Measurements from ENCODE around the gene ATAD1. TPM values are rescaled to one million over a fixed set of nuclear protein-coding genes. Genes with fewer than 3 reads are reported as not detected.
"Not testable (repeated sequence)": the region's sequence is repeated elsewhere in the genome, so short reads cannot be mapped to it uniquely, and the experiment has no call there.

Gene ATAD1
- total RNA-seq, 8 experiments from 2014 or later: 43.3 to 79.3 (median 62.7) TPM

DNA sequence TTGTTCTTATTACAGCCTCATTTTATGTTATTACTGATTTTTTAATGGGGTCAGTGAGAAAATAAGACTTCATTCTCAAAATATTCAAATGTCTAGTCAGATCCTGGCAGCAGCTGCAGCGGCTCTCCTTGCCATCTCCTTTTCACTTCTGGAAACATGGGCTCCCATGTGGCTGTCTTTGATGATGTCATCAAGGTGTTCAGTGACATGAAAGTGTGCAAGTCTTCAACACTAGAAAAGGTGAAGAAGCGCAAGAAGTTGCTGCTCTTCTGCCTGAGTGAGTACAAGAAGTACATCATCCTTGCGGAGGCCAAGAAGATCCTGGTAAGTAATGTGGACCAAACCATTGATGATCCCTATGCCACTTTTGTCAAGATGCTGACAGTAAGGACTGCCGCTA, 25.7 kb upstream of the ATAD1 start:
- ATAC-seq (replicated peaks in 6 of 8): no peak
- no peaks in the 10 kb centered on the region for H3K4me1 ChIP-seq (replicated peaks in 1 of 2)
- no peak overlapping the region for H3K27ac ChIP-seq
- no peak overlapping the region for H3K4me3 ChIP-seq
- in situ Hi-C loops (cut with MboI; ENCODE audit: low pct_unique_long_range_greater_than_20kb in 2 of 9, low sequenced_read_pairs in 9 of 9, unreplicated experiment in 9 of 9): loop anchor here in 2 of 9 experiments (25.0 kb wide), 1 partner anchor 694 kb away; no protein-coding TSS in a partner anchor
- WGBS, 10 experiments: 90 to 100% (median 100%) methylated on average over 1 to 4 of the region's 4 CpGs; no CpG with 5 or more reads in 2 of the 10 experiments

DNA sequence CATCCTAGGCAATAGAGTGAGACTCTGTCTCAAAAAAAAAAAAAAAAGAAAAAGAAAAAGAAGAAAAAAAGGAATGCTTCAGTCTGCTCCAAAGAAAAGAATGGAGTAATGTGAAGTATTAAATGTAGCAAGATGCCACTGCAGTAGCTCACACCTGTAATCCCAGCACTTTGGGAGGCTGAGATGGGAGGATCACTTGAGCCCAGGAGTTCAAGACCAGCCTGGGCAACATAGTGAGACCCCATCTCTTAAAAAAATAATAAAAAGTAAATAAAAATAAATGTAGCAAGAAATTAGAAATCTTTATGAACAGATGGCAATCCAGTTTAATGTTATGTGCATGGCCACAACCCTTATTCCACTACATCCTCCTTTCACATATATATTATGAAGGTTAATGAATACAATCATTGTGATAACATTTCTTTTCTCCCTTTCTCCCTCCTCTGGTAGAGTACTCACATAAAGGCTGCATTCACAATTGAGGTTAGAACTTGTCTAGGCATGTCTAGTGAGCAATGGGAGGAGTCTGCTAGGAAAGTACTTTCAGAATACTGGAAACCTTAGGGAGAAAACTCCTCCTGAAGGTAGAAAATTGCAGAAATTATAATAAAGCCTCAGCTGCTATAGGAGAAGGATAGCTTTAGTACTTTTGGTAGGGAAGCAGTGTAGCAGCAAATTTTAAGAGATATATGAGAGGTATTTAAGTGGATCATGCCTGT, 24.9 kb upstream of the ATAD1 start:
- in situ Hi-C loops (cut with MboI; ENCODE audit: low pct_unique_long_range_greater_than_20kb in 2 of 9, low sequenced_read_pairs in 9 of 9, unreplicated experiment in 9 of 9): loop anchor here in 2 of 9 experiments (25.0 kb wide), 1 partner anchor 694 kb away; no protein-coding TSS in a partner anchor
- H3K27ac ChIP-seq: no peak overlapping the region
- no peak overlapping the region for H3K4me3 ChIP-seq
- H3K4me1 ChIP-seq (replicated peaks in 1 of 2): no peaks in the 10 kb centered on the region
- peak in 4 of 8 experiments; percentile 89 to 98 (median 98) for ATAC-seq (replicated peaks in 6 of 8)

DNA sequence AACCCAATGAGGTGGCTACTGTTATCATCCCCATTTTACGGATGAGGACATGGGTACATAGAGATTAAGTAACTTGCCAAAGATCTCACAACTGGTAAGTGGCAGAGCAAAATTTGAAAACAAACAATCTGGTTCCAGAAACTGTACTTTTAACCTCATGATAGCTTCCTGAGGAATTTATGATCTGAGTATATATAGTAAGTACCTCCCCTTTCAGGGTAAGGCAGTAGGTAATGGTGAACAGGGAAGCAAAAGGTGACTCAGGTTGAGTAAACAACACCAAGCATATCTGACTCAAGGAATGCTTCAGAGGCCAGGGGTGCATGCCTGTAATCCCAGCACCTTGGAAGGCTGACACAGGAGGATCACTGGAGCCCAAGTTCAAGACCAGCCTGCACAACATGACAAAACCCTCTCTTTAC, 24.2 kb upstream of the ATAD1 start:
- Histone ChIP-seq H3K4me1 (replicated peaks in 1 of 2) (no peaks in the 10 kb centered on the region), H3K27ac (no peak overlapping the region), H3K4me3 (no peak overlapping the region)
- WGBS, 10 experiments: 83 to 100% (median 100%) methylated on average over 1 of the region's 1 CpG; no CpG with 5 or more reads in 2 of the 10 experiments
- peak in 1 of 8 experiments; percentile 4 for ATAC-seq (replicated peaks in 6 of 8)
- in situ Hi-C loops (cut with MboI; ENCODE audit: low pct_unique_long_range_greater_than_20kb in 2 of 9, low sequenced_read_pairs in 9 of 9, unreplicated experiment in 9 of 9): loop anchor here in 2 of 9 experiments (25.0 kb wide), 1 partner anchor 695 kb away; no protein-coding TSS in a partner anchor

DNA sequence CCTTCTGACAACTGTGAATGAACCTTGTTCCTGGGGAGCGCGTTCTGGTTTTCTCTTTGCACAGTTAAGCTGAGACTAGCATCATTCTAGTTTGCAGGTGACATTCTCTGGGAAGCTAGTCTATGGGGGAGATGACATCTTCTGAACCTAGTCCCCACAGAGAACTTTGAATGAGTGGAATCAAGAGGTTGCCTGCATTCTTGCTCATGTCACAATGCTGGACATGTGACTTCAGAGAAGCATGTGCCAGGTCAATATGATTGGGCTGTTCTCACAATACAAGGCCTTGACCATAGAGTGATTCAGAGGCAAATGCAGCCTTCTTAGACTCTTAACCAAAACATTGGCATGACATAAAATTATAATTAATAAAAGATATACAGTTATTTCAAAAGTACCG, 23.2 kb upstream of the ATAD1 start:
- H3K27ac ChIP-seq: no peak overlapping the region
- no peak overlapping the region for H3K4me3 ChIP-seq
- WGBS, 10 experiments: 50 to 100% (median 95%) methylated on average over 1 to 3 of the region's 3 CpGs
- H3K4me1 ChIP-seq (replicated peaks in 1 of 2): no peaks in the 10 kb centered on the region
- in situ Hi-C loops (cut with MboI; ENCODE audit: low pct_unique_long_range_greater_than_20kb in 2 of 9, low sequenced_read_pairs in 9 of 9, unreplicated experiment in 9 of 9): loop anchor here in 2 of 9 experiments (25.0 kb wide), 1 partner anchor 696 kb away; no protein-coding TSS in a partner anchor
- no peak for ATAC-seq (replicated peaks in 6 of 8)

DNA sequence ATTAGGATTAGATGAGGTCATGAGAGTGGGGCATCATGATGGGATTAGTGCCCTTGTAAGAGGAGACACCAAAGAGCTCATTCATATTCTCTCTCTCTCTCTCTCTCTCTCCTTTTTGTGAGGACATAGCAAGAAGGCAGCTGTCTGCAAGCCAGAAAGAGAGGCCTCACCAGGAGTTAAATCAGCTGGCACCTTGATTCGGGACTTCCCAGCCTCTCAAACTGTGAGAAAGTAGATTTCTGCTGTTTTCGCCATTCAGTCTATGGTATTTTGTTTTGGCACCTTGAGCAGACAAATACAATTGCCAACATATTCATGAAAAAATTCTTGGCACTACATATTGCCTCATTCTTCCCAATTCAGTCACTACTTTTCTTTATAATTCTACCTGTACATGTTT, 20.6 kb upstream of the ATAD1 start:
- WGBS, 10 experiments: 60 to 100% (median 88%) methylated on average over 1 to 2 of the region's 2 CpGs; no CpG with 5 or more reads in 2 of the 10 experiments
- no peak overlapping the region for H3K4me3 ChIP-seq
- H3K4me1 ChIP-seq (replicated peaks in 1 of 2): no peaks in the 10 kb centered on the region
- no peak for ATAC-seq (replicated peaks in 6 of 8)
- in situ Hi-C loops (cut with MboI; ENCODE audit: low pct_unique_long_range_greater_than_20kb in 2 of 9, low sequenced_read_pairs in 9 of 9, unreplicated experiment in 9 of 9): loop anchor here in 2 of 9 experiments (25.0 kb wide), 1 partner anchor 699 kb away; no protein-coding TSS in a partner anchor
- H3K27ac ChIP-seq: no peak overlapping the region

DNA sequence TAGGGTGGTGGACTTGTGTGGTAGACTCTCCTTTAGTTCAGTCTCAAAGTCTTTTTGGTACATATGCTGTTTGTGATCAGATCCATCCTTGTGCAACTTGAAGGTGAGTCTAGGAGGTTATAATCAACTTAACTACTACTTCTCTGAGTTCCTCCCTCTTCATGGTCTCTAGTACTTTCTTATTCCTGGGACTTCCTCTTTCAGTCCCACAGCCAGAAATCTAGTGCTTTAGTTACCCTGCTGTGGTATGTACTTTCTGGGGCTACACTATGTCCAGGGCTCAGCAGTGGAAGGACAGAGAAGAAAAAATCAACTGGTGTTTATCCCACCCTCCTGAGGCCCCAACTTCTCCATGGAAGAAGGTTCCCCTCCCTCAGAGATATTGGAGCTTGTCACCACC, 19.4 kb upstream of the ATAD1 start:
- ATAC-seq (replicated peaks in 6 of 8): no peak
- in situ Hi-C loops (cut with MboI; ENCODE audit: low pct_unique_long_range_greater_than_20kb in 2 of 9, low sequenced_read_pairs in 9 of 9, unreplicated experiment in 9 of 9): loop anchor here in 2 of 9 experiments (25.0 kb wide), 1 partner anchor 700 kb away; no protein-coding TSS in a partner anchor

DNA sequence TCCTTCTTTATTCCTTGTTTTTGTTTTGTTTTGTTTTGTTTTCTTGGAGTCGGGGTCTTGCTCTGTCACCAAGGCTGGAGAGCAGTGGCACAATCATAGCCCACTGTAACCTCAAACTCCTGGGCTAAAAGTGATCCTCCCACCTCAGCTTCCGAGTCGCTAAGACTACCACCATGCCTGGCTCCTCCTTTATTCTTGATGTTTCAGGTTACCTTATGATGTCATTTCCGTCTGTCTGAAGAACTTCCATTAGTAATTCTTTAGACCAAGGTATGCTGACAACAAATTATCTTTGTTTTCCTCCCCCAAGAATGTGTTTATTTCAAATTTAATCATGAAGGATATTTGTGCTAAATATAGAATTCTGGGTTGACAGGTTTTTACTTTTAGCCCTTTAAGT, 18.1 kb upstream of the ATAD1 start:
- in situ Hi-C loops (cut with MboI; ENCODE audit: low pct_unique_long_range_greater_than_20kb in 2 of 9, low sequenced_read_pairs in 9 of 9, unreplicated experiment in 9 of 9): loop anchor here in 2 of 9 experiments (25.0 kb wide), 1 partner anchor 701 kb away; no protein-coding TSS in a partner anchor
- WGBS, 10 experiments: 51 to 90% (median 72%) methylated on average over 3 to 4 of the region's 4 CpGs; no CpG with 5 or more reads in 1 of the 10 experiments

More for the DNA sequence above, 19.4 kb upstream of the ATAD1 start:
- Histone ChIP-seq H3K4me1 (replicated peaks in 1 of 2) (no peaks in the 10 kb centered on the region), H3K27ac (no peak overlapping the region), H3K4me3 (no peak overlapping the region)

DNA sequence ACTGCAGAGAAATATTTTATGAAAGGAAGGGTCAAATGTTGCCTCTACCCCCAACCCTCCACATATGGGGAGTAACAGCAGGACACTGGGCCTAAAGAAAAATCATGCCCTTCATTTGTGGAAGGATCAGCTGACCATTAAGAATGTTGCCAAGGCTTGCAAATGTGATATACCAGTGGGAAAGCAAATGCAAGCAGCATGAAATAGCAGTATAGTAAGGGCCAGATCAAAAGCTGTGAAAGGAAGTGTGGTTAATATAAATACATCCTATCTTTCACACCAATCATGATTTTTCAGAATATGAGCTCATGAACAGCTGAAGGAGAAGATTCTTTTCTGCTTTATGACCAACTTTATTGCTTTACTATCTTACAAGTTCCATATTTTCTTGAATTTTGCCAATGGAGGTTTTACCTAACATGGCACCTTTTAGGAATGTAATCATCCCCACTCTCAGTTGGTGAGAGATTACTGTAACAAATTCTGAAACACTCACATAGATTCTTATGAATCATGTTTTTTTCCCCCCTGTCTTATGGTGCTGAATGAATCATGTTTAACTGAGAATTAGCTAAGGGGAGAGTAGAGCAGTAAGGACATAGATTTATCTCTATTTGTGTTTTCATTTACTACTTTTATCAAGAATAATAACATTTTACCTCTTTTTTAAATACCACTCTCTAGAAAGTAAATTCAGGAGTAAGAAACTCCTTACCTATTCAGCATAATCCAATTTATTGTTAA, 12.1 kb upstream of the ATAD1 start:
- Histone ChIP-seq H3K4me1 (replicated peaks in 1 of 2) (no peaks in the 10 kb centered on the region), H3K4me3 (no peak overlapping the region), H3K27ac (no peak overlapping the region)
- in situ Hi-C loops (cut with MboI; ENCODE audit: low pct_unique_long_range_greater_than_20kb in 2 of 9, low sequenced_read_pairs in 9 of 9, unreplicated experiment in 9 of 9): loop anchor here in 2 of 9 experiments (25.0 kb wide), 1 partner anchor 707 kb away; no protein-coding TSS in a partner anchor
- ATAC-seq (replicated peaks in 6 of 8): no peak

More for the DNA sequence above, 18.1 kb upstream of the ATAD1 start:
- no peak for ATAC-seq (replicated peaks in 6 of 8)
- H3K4me1 ChIP-seq (replicated peaks in 1 of 2): no peaks in the 10 kb centered on the region
- no peak overlapping the region for H3K27ac ChIP-seq
- H3K4me3 ChIP-seq: no peak overlapping the region

DNA sequence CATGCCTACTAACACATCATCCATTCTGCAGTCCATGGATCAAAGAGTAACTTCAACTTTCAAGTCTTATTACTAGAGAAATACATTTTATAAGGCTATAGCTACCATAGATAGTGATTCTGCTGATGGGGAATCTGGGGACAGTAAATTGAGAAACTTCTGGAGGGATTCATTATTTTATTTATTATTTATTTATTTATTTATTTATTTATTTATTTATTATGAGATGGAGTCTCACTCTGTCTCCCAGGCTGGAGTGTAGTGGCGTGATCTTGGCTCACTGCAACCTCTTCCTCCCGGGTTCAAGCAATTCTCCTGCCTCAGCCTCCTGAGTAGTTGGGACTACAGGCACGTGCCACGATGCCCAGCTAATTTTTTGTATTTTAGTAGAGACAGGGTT, 11.0 kb upstream of the ATAD1 start:
- not testable (repeated sequence) for H3K4me1 ChIP-seq (replicated peaks in 1 of 2); H3K4me3 ChIP-seq; H3K27ac ChIP-seq; ATAC-seq (replicated peaks in 6 of 8)
- 71 to 100% (median 88%) methylated on average over 1 to 4 of the region's 4 CpGs; no CpG with 5 or more reads in 2 of the 10 experiments for WGBS, 10 experiments
- in situ Hi-C loops (cut with MboI; ENCODE audit: low pct_unique_long_range_greater_than_20kb in 2 of 9, low sequenced_read_pairs in 9 of 9, unreplicated experiment in 9 of 9): loop anchor here in 2 of 9 experiments (25.0 kb wide), 1 partner anchor 708 kb away; no protein-coding TSS in a partner anchor

DNA sequence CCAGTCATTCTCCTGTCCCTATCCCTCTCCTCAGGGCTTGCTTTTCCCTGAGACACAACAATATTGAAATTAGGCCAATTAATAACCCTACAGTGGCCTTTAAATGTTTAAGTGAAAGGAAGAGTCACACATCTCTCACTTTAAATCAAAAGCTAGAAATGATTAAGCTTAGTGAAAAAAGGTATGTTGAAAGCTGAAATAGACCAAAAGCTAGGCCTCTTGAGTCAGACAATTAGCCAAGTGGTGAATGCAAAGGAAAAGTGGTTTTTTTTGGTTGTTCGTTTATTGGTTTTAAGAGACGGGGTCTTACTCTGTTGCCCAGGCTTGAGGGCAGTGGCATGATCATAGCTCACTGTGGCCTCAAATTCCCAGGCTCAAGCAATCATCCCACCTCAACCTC, 9.7 kb upstream of the ATAD1 start:
- Histone ChIP-seq H3K4me3 (no peak overlapping the region), H3K27ac (no peak overlapping the region), H3K4me1 (replicated peaks in 1 of 2) (no peaks in the 10 kb centered on the region)
- no peak for ATAC-seq (replicated peaks in 6 of 8)
- 67 to 100% (median 80%) methylated on average over 1 to 2 of the region's 2 CpGs; no CpG with 5 or more reads in 5 of the 10 experiments for WGBS, 10 experiments
- in situ Hi-C loops (cut with MboI; ENCODE audit: low pct_unique_long_range_greater_than_20kb in 2 of 9, low sequenced_read_pairs in 9 of 9, unreplicated experiment in 9 of 9): loop anchor here in 2 of 9 experiments (25.0 kb wide), 1 partner anchor 710 kb away; no protein-coding TSS in a partner anchor

DNA sequence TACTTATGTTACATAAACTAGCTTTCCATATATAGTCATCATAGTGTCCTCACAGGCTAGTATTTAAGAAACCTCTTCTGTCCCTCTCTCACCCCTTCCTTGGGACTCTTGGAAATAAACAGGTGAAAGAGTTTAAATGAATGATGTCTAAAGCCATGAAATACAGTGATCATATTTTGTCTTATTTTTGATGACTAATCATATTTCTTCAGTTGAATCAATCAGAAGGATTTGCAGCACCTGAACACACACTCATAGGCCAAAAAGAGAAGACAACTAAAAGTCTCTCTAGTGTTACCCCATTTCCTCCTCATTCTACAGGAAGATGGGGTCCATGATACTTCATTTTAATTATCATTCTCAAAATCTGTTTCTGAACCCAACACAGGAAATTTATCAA, 8.6 kb upstream of the ATAD1 start:
- ATAC-seq (replicated peaks in 6 of 8): no peak
- in situ Hi-C loops (cut with MboI; ENCODE audit: low pct_unique_long_range_greater_than_20kb in 2 of 9, low sequenced_read_pairs in 9 of 9, unreplicated experiment in 9 of 9): loop anchor here in 2 of 9 experiments (25.0 kb wide), 1 partner anchor 711 kb away; no protein-coding TSS in a partner anchor
- no peak overlapping the region for H3K4me3 ChIP-seq
- no peaks in the 10 kb centered on the region for H3K4me1 ChIP-seq (replicated peaks in 1 of 2)
- H3K27ac ChIP-seq: no peak overlapping the region

DNA sequence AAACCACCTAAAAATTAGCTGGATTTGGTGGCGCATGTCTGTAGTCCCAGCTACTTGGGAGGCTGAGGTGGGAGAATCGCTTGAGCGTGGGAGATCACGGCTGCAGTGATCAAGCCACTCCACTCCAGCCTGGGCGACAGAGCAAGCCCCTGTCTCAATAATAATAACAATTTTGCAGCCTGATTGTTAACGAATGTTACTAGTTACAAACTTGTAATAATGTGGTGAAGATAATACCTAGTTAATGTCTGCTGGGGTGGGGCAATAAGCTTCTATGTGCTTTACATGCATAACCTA, 1.2 kb upstream of the ATAD1 start:
- Histone ChIP-seq H3K4me1 (replicated peaks in 1 of 2) (peaks cover 4 to 20% of the 10 kb centered on the region in 2 donors), H3K4me3 (peak overlapping the region; percentile 57 to 93 (median 79)), H3K27ac (no peak overlapping the region)
- ATAC-seq (replicated peaks in 6 of 8): no peak
- WGBS, 10 experiments: 60 to 100% (median 94%) methylated on average over 1 to 6 of the region's 6 CpGs; no CpG with 5 or more reads in 1 of the 10 experiments
- in situ Hi-C loops (cut with MboI; ENCODE audit: low pct_unique_long_range_greater_than_20kb in 2 of 9, low sequenced_read_pairs in 9 of 9, unreplicated experiment in 9 of 9): no loop called here

Measured in motor neuron (in vitro differentiated cells).